NCI-H446 (cell line): Measurements from ENCODE around the gene SLC6A9.
A peak's percentile ranks its signal among the peaks of the same experiment; 100 is the strongest.

ENCODE experiments used
- DNase-seq, 2 experiments: peaks; one replicate each; lab custom pipeline; 2025; lab: John Stamatoyannopoulos, UW

Gene SLC6A9

GRCh38 chr1:44048532-44049215 is 17.4 kb upstream of the SLC6A9 start:
- DNase-seq: no peak

GRCh38 chr1:44047131-44047530 is 15.9 kb upstream of the SLC6A9 start:
- no peak for DNase-seq

- no peak for DNase-seq
Observed at GRCh38 chr1:44045064-44045463, 13.8 kb upstream of the SLC6A9 start.

GRCh38 chr1:44044071-44044801 is 13.0 kb upstream of the SLC6A9 start:
- DNase-seq: no peak

DNA sequence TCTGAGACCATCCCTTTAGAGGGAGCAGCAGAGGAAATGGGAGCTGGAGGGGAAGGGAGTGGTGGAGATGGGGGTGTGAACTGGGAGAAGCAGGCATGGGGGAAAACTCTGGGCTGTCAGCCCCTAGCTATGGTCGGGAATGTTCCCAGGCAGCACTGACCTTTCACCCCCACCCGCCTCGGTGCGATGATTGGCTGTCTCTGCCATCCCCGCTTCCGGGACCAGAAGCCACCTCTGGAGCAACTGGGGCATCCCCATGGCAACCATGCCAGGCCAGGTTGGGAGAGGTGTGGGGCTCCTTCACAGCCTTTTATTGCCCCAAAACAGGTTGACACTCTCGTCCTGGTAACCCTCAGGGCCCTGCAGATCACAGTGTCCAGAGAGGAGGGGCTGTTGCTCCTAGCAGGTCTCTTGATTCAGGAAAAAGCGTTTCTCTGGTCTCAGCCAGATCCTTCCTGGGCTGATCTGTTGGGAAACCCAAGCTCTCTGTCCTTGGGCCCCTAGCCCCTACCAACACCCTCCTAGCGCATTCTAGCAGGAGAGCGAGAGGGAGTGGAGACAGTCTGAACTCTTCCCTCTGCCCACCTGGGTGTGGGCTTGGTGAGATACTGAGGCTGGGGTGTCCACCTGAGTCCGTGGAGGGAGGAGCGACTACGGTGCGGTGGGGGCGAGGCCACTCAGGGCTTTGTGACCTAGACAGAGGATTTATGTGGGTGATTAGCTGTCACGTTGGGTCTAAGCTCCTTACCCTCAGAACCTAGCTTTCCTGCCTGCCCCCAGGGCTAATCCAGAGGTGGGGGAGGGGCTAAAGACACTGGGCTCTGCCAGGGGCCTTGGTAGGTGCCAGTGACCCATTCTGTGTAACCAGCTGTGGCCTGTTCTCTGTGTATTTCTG is 12.2 kb upstream of the SLC6A9 start:
- no peak for DNase-seq

DNA sequence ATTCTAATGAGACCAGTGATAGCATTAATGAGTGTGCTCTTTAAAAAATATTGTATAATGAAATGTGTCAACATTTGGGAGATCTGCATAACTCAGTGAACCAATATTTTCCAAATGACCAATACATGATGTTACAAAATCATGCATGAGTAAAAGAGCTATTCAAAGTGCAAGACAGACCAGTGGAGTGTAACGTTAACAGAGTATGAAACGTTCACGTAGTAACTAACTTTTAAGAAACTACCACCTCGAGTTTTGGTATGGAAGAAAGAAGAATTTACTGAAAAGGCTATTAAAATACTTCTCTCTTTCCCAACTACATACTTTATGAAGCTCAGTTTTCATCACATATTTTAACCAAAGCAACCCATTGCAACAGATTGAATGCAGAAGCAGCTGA is 9.6 kb upstream of the SLC6A9 start:
- DNase-seq: no peak

GRCh38 chr1:44040418-44040817 is 9.2 kb upstream of the SLC6A9 start:
- no peak for DNase-seq

DNA sequence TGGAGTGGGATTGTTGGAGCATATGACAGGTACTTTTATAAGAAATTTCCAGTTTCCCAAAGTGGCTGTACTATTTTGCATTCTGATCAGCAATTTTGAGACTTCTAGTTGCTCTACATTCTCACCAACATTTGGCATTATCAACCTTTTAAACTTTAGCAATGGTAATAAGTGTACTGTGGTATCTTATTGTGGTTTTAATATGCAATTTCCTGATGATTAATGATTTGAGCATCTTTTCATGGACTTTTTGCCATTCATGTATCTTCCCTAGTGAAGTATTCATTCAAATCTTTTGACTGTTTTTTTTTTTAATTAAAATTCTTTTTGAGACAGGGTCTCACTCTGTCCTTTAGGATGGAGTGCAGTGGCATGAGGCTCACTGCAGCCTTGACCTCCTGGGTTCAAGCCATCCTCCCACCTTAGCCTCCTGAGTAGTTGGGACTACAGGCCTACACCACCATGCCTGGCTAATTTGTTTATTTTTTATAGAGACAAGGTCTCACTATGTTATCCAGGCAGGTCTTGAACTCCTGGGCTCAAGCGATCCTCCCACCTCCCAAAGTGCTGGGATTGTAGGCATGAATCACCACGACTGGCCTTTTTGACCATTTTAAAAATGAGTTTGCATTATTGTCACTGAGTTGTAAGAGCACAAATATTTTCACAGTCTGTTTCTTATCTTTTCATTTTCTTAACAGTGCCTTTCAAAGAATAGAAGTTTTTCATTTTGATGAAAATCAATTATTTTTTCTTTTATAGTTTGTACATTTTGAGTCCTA is 7.8 kb upstream of the SLC6A9 start:
- DNase-seq: no peak

GRCh38 chr1:44037154-44037553 is 5.9 kb upstream of the SLC6A9 start:
- peak; percentile 53 for DNase-seq

DNA sequence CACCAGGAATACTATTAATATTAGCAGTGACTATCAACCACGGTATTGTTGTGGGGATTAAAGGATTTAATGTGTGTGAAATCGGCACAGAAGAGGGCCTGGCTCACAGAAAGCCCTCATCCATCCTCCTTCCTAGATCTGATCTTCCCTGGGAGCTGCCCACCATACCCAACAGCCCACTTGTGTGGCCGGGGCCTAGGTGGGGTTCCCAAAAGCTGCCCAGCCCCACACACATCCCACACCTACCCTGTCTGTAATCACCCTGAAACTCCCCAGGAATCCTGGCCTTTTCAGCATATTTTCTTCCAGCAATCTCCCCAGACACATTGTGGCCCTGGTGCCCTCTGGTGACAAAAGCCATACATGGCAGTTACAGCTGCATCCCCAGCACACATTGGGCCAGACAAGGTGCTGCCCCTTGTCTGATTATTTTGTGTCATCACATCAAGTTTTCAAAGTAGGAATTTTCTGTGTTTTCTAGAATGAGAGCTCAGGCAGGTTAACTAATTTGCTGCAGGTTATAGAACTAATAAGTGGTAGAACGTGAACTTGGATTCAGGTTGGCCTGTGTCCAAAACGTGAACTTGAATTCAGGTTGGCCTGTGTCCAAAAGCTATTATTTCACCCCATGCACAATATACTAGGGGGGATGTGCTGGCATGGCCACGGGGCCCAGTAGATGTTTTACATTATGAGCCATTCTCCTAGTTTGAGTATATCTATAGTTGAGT is 5.3 kb upstream of the SLC6A9 start:
- DNase-seq: peak; percentile 76 to 85

DNA sequence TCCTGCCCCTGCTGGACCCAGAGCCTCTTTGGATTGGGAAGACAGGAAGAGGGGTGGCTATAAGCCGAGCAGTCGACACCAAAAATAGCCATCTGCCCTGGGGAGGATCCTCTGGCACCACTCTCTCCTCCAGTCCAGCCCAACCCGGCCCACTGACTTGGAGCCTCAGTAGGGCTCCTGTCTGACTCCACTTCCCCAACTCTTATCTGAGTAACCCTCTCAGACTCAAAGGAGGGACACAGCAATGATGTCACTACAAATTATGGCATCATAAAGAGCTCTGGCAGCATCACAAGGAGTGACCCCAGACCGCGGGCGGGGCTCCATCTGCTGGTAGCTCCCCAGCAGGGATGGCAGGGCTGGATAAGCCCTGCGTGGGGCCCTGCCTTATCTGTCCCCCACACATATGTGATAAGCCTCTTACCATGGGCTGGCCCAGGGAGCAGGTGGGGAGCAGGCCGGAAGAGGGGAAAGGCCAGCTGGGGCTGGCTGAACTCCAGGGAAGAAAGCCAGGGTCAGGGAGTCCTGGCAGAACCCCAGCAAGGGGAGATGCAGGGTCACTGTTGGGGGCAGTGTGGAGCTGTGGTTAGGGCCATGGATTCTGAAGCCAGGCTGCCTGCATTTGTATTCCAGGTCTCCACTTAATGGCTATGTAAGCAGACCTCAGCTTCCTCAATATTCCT is 4.6 kb upstream of the SLC6A9 start:
- peak in 1 of 2 experiments; percentile 42 for DNase-seq

GRCh38 chr1:44034976-44035716 is 3.9 kb upstream of the SLC6A9 start:
- no peak for DNase-seq

DNA sequence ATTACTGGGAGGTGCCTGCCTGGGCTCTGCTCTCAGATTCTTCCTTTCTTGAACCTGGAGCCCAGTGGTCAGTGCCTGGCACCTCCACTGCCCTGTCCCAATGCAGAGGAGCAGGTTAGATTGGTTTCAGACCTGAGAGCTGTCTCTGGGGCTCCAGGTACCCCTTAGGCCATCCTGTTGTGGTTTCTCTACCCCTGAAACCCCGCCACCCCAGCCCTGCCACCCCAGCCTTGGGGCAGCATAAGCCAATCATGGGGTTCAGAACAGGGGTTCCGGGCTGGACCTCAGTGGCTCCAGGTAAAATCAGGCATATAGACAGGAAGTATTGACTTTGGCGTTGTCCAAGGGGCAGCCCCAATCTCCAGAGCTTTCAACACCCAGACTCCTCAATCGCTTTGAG is 3.2 kb upstream of the SLC6A9 start:
- no peak for DNase-seq

- DNase-seq: no peak
Observed at GRCh38 chr1:44033756-44034155, 2.5 kb upstream of the SLC6A9 start.

DNA sequence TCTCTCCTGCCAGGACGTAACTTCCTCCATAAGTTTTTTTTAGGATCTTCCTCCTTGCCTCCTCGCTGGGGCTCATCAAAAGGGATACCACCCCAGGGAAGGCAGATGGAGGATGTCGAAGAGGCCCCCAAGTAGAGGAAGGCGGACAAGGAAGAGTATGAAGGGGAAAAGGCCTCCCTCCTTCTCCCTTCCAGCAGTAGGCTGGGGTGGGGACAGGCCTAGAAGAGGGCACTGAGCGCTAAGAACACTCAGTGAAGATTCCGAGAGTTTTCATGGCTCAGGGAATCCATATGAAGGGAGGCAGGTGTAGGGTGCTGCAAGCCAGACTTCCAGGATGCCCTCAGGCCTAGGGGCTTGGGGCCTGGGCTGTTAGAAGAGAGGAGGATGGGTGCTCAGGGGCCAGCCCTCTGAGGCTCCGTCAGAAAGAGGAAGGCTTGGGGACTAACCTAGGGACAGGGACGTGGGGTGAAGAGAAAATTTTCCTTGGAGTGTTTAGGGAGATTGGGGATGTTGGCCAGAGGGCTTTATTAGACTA is 1.8 kb upstream of the SLC6A9 start:
- DNase-seq: no peak

- DNase-seq: no peak
Observed at GRCh38 chr1:44032170-44032790, 1.0 kb upstream of the SLC6A9 start.

GRCh38 chr1:44030605-44031251 is 534 bp downstream of the SLC6A9 start:
- DNase-seq: no peak

DNA sequence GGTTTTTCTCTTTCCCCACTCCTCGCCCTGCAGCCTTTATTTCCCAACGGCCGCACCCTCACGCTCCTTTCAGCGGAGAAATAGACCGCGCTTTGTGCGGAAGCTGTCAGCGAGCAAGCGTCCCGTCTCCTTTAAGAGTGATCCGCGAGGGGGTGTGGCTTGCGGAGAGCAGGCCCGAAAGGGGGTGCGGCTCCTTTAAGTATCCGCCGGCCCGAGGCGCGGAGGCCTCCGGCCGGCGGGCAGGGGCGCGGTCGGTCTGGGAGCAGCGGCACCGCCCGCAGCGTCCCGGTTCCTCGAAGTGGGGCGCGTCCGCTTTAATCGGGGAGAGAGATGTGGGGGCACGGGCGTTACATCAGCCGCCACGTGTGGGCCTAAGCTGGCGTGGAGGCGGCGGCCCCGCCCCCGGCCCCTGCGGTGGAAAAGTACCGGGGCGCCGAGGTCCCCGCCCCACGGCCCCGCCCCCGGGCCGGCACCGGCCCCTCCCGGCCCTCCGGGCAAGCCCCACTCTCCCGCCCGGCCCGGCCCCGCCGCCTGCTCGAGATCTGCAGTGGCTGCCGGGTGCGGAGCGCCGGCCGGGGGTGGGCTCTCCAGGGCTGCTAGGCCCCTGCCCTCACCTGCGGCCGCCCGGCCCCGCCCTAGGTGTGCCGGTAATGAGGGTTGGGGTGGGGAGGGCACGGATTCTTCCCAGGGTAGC is 1.2 kb downstream of the SLC6A9 start:
- DNase-seq: peak; percentile 62 to 85
